H1 (cell line): ENCODE results near the gene FOXN3. TPM values are rescaled to one million over a fixed set of nuclear protein-coding genes. Genes with fewer than 3 reads are reported as not detected.
A peak's percentile ranks its signal among the peaks of the same experiment; 100 is the strongest.

ENCODE experiments used
- CTCF ChIA-PET: fragments of 300-600 bp; sonication (Branson Sonifier 250); formaldehyde crosslinking; loops from one replicate; lab custom pipeline; 2021; ENCODE audit not compliant: partially characterized antibody; lab: Charles Lee
- POLR2A ChIA-PET: fragments of 300-600 bp; sonication (Branson Sonifier 250); formaldehyde crosslinking; loops from one replicate; lab custom pipeline; 2021; ENCODE audit warnings: inconsistent platforms; ENCODE audit not compliant: partially characterized antibody; lab: Charles Lee
- DNase-seq, 2 experiments: peaks; one replicate each; pipeline versions ENCODE4 v3.0.0 to v3.0.0-alpha.2; 2010 to 2022; ENCODE audit warnings: low spot score in 2 of 2, low read depth in 1 of 2, mixed read lengths in 1 of 2
- FAIRE-seq: peaks from 2 replicates; lab custom pipeline; 2011; peaks lifted over from hg19 to GRCh38; lab: Jason Lieb, UNC
- H2AFZ ChIP-seq: 2 replicates; pipeline ENCODE4 v1.8.1; 2012; ENCODE audit warnings: low read length, inconsistent platforms
- H2AK5ac ChIP-seq: 2 replicates; pipeline ENCODE4 v1.6.1; 2013; ENCODE audit warnings: low read depth, low read length
- H2BK120ac ChIP-seq: replicated peaks from 2 replicates; pipeline ENCODE3; 2013; ENCODE audit warnings: low read depth, low read length, inconsistent platforms
- H2BK12ac ChIP-seq: 2 replicates; pipeline ENCODE4 v1.6.1; 2013; ENCODE audit warnings: low read depth, low read length
- H2BK15ac ChIP-seq: 2 replicates; pipeline ENCODE4 v1.6.1; 2013; ENCODE audit warnings: low read length
- H2BK20ac ChIP-seq: 2 replicates; pipeline ENCODE4 v1.6.1; 2013; ENCODE audit warnings: low read length
- H2BK5ac ChIP-seq: 2 replicates; pipeline ENCODE4 v1.6.1; 2013; ENCODE audit warnings: low read depth, low read length
- H3K14ac ChIP-seq: 2 replicates; pipeline ENCODE4 v1.6.1; 2013; ENCODE audit warnings: inconsistent platforms; ENCODE audit not compliant: insufficient read length
- H3K18ac ChIP-seq: 2 replicates; pipeline ENCODE4 v1.6.1; 2013; ENCODE audit warnings: low read length; ENCODE audit errors: extremely low read depth
- H3K23ac ChIP-seq: 2 replicates; pipeline ENCODE4 v1.6.1; 2013; ENCODE audit warnings: inconsistent platforms; ENCODE audit not compliant: insufficient read length
- H3K23me2 ChIP-seq: 2 replicates; pipeline ENCODE4 v1.6.1; 2013; ENCODE audit warnings: low read depth, low read length
- H3K27ac ChIP-seq: 2 replicates; pipeline ENCODE4 v1.6.1; 2011; ENCODE audit warnings: low read depth, low read length, inconsistent platforms
- H3K27me3 ChIP-seq, 4 experiments: replicated peaks in 1 of 4; 1 replicate in 1 of 4; 2 replicates in 3 of 4; pipeline versions ENCODE4 v1.6.1 to v1.8.1; 2011 to 2013; ENCODE audit warnings: low read length in 3 of 4, mild to moderate bottlenecking in 3 of 4, inconsistent platforms in 2 of 4, mixed read lengths in 2 of 4, moderate library complexity in 1 of 4; ENCODE audit not compliant: control insufficient read depth in 3 of 4, insufficient read depth in 3 of 4; ENCODE audit errors: extremely low read depth in 1 of 4
- H3K36me3 ChIP-seq, 4 experiments: 2 replicates each; pipeline versions ENCODE4 v1.6.1 to v1.8.1; 2011 to 2013; ENCODE audit warnings: mild to moderate bottlenecking in 4 of 4, low read length in 3 of 4, moderate library complexity in 2 of 4, control low read depth in 1 of 4, inconsistent platforms in 1 of 4; ENCODE audit not compliant: insufficient read depth in 4 of 4, control insufficient read depth in 2 of 4
- H3K4ac ChIP-seq: replicated peaks from 2 replicates; pipeline ENCODE3; 2013; ENCODE audit warnings: low read length, low read depth, mixed read lengths, inconsistent platforms; ENCODE audit not compliant: insufficient read length
- H3K4me1 ChIP-seq, 4 experiments: replicated peaks in 1 of 4; 1 replicate in 1 of 4; 2 replicates in 3 of 4; pipeline versions ENCODE4 v1.6.1 to v1.8.1; 2011 to 2013; ENCODE audit warnings: low read length in 3 of 4, inconsistent platforms in 2 of 4, mixed read lengths in 1 of 4; ENCODE audit not compliant: insufficient read depth in 4 of 4, control insufficient read depth in 3 of 4
- H3K4me2 ChIP-seq, 2 experiments: 2 replicates each; pipeline versions ENCODE4 v1.6.1 to v1.8.1; 2011 to 2013; ENCODE audit warnings: low read depth in 2 of 2, low read length in 2 of 2, control low read depth in 1 of 2, inconsistent platforms in 1 of 2, mild to moderate bottlenecking in 1 of 2; ENCODE audit not compliant: insufficient read depth in 1 of 2
- H3K4me3 ChIP-seq, 4 experiments: fragments of 200-600, 300-600 bp in 1 of 4; sonication (generic), shearing (Covaris generic), sonication (Bioruptor Twin) in 1 of 4; 2 replicates each; pipeline versions ENCODE4 v1.5.1 to v1.8.1; 2011 to 2016; ENCODE audit warnings: low read length in 4 of 4, low read depth in 3 of 4, control low read depth in 2 of 4, inconsistent platforms in 2 of 4, mild to moderate bottlenecking in 2 of 4, mixed read lengths in 1 of 4, moderate library complexity in 1 of 4; ENCODE audit not compliant: insufficient read depth in 2 of 4; ENCODE audit errors: extremely low read depth in 1 of 4
- H3K56ac ChIP-seq: replicated peaks from 2 replicates; pipeline ENCODE3; 2013; ENCODE audit warnings: low read depth, mild to moderate bottlenecking, mixed read lengths, low read length, inconsistent platforms; ENCODE audit not compliant: insufficient read length
- H3K79me1 ChIP-seq: 2 replicates; pipeline ENCODE4 v1.6.1; 2013; ENCODE audit warnings: low read depth, low read length, control low read depth
- H3K79me2 ChIP-seq, 2 experiments: 2 replicates each; pipeline versions ENCODE4 v1.6.1 to v1.8.1; 2012 to 2013; ENCODE audit warnings: low read length in 2 of 2, mild to moderate bottlenecking in 2 of 2, inconsistent platforms in 1 of 2; ENCODE audit not compliant: insufficient read depth in 2 of 2, control insufficient read depth in 1 of 2
- H3K9ac ChIP-seq, 4 experiments: replicated peaks in 1 of 4; 1 replicate in 1 of 4; 2 replicates in 3 of 4; pipeline versions ENCODE4 v1.6.1 to v1.8.1; 2011 to 2013; ENCODE audit warnings: low read depth in 3 of 4, low read length in 3 of 4, control low read depth in 2 of 4, mild to moderate bottlenecking in 2 of 4, moderate library complexity in 2 of 4, inconsistent platforms in 1 of 4; ENCODE audit errors: extremely low read depth in 1 of 4
- H3K9me3 ChIP-seq, 2 experiments: 2 replicates each; pipeline versions ENCODE4 v1.6.1 to v1.8.1; 2012 to 2013; ENCODE audit warnings: mild to moderate bottlenecking in 2 of 2, moderate library complexity in 2 of 2, control low read depth in 1 of 2, inconsistent platforms in 1 of 2, low read depth in 1 of 2, low read length in 1 of 2, mixed read lengths in 1 of 2; ENCODE audit not compliant: insufficient read depth in 2 of 2
- H4K20me1 ChIP-seq, 2 experiments: replicated peaks in 1 of 2; 2 replicates each; pipeline versions ENCODE3 to v1.8.1; 2011 to 2013; ENCODE audit warnings: inconsistent platforms in 2 of 2, low read length in 2 of 2, mild to moderate bottlenecking in 1 of 2; ENCODE audit not compliant: insufficient read depth in 2 of 2, control insufficient read depth in 1 of 2
- H4K5ac ChIP-seq: 2 replicates; pipeline ENCODE4 v1.6.1; 2013; ENCODE audit warnings: low read length, low read depth, mixed read lengths, inconsistent platforms; ENCODE audit not compliant: insufficient read length
- H4K8ac ChIP-seq: 2 replicates; pipeline ENCODE4 v1.8.0; 2013; ENCODE audit warnings: mild to moderate bottlenecking, moderate library complexity, low read length, inconsistent platforms; ENCODE audit not compliant: insufficient read depth; ENCODE audit errors: extremely low read depth
- H4K91ac ChIP-seq: replicated peaks from 2 replicates; pipeline ENCODE3; 2013; ENCODE audit warnings: low read length, mixed read lengths, inconsistent platforms; ENCODE audit not compliant: insufficient read length
- ASH2L ChIP-seq: fragments of 200-600, 300-600 bp; sonication (generic); IDR thresholded peaks from one replicate; pipeline ENCODE4 v1.7.1; 2017; ENCODE audit warnings: low read length
- BRCA1 ChIP-seq: IDR thresholded peaks from 2 replicates; pipeline ENCODE4 v1.6.1; 2012; ENCODE audit warnings: low read depth, low read length, improper control_type of control experiment
- CEBPB ChIP-seq: IDR thresholded peaks from 2 replicates; pipeline ENCODE4 v1.6.1; 2012; ENCODE audit warnings: low read depth, low read length
- CTBP2 ChIP-seq: IDR thresholded peaks from 2 replicates; pipeline ENCODE4 v1.7.0; 2011; ENCODE audit warnings: borderline replicate concordance, mild to moderate bottlenecking, moderate library complexity, mixed read lengths, low read length; ENCODE audit not compliant: insufficient read depth, insufficient read length
- KDM4A ChIP-seq: IDR thresholded peaks from one replicate; pipeline ENCODE4 v1.7.1; 2012; ENCODE audit warnings: low read depth, mild to moderate bottlenecking, moderate library complexity, low read length, inconsistent platforms; ENCODE audit not compliant: severe bottlenecking
- NANOG ChIP-seq: IDR thresholded peaks from 2 replicates; pipeline ENCODE4 v1.6.1; 2011; ENCODE audit warnings: low read length, low read depth, mild to moderate bottlenecking, inconsistent platforms; ENCODE audit not compliant: insufficient read depth, poor library complexity, severe bottlenecking
- POLR2A ChIP-seq, 2 experiments: IDR thresholded peaks; 1 replicate in 1 of 2; 2 replicates in 1 of 2; pipeline ENCODE4 v1.6.1; 2011; ENCODE audit warnings: low read depth in 2 of 2, low read length in 2 of 2, mild to moderate bottlenecking in 2 of 2; ENCODE audit errors: control extremely low read depth in 1 of 2
- POU5F1 ChIP-seq: IDR thresholded peaks from 2 replicates; pipeline ENCODE4 v1.6.1; 2011; ENCODE audit warnings: low read depth, mild to moderate bottlenecking, low read length, moderate library complexity
- RAD21 ChIP-seq, 2 experiments: IDR thresholded peaks in 1 of 2; conservative IDR thresholded peaks in 1 of 2; 2 replicates each; pipeline ENCODE4 v1.6.1; 2011; ENCODE audit warnings: low read depth in 2 of 2, low read length in 2 of 2, improper control_type of control experiment in 1 of 2, inconsistent platforms in 1 of 2, mild to moderate bottlenecking in 1 of 2, moderate library complexity in 1 of 2
- RNF2 ChIP-seq: fragments of 200-900, 300-1000 bp; sonication (generic); IDR thresholded peaks from 2 replicates; pipeline ENCODE4 v1.7.1; 2016; ENCODE audit warnings: borderline replicate concordance, low read depth, mild to moderate bottlenecking, antibody characterized with exemption, low read length; ENCODE audit not compliant: poor library complexity, severe bottlenecking; ENCODE audit errors: missing control alignments
- SIRT6 ChIP-seq: IDR thresholded peaks from one replicate; pipeline ENCODE4 v1.7.1; 2012; ENCODE audit warnings: low read length, inconsistent platforms
- SP4 ChIP-seq: IDR thresholded peaks from 2 replicates; pipeline ENCODE4 v1.6.1; 2012; ENCODE audit warnings: low read length, inconsistent platforms
- ZNF274 ChIP-seq: IDR thresholded peaks from 2 replicates; pipeline ENCODE4 v1.7.0; 2012; ENCODE audit warnings: low read length, borderline replicate concordance; ENCODE audit errors: extremely low read depth
- WGBS, 2 experiments: shearing (Covaris generic) in 1 of 2; methylation state at CpG; one replicate each; pipeline versions ENCODE4 v1.1.6 to v1.1.7; 2013 to 2015; ENCODE audit warnings: low lambda C conversion rate in 2 of 2, mixed read lengths in 2 of 2, inconsistent platforms in 1 of 2, low coverage in 1 of 2, missing lambda C conversion rate in 1 of 2; ENCODE audit not compliant: insufficient replicate concordance in 2 of 2, insufficient coverage in 1 of 2, insufficient read length in 1 of 2; ENCODE audit errors: extremely low coverage in 1 of 2, missing lambda C conversion rate in 1 of 2; 5-methylcytosine and 5-hydroxymethylcytosine counted together
- polyA plus RNA-seq, 7 experiments: library from polyadenylated mRNA; depleted of rRNA in 3 of 7; stranded (reverse) in 5 of 7; unstranded in 2 of 7; fragments of >200 nt in 5 of 7; fragments of 200-250 nt in 2 of 7; gene quantifications; 1 replicate in 5 of 7; 2 replicates in 1 of 7; 4 replicates in 1 of 7; pipeline versions ENCODE4 v1.2.1 to v1.2.3, GENCODE V29; 2011 to 2013; ENCODE audit warnings: missing spikeins in 2 of 7, mixed read lengths in 2 of 7
- total RNA-seq: library from RNA; stranded (reverse); fragmentation: NEBNext Ultra II Directional; extraction: Animal tissue kit (Norgen Biotek cat#: 25700); gene quantifications from 2 replicates; pipeline ENCODE4 v1.2.1, GENCODE V29; 2021

Gene FOXN3
- total and polyA plus RNA-seq, 2 of the 8 experiments (the other 6 are each of a cell fraction or from before 2014, with no cell fraction given) = 52.6 to 178 TPM

GRCh38 chr14:89269404-89269803 lies 147.6 kb downstream of the FOXN3 start:
- peaks cover 14 to 91% of the 10 kb centered on the region in 2 experiments; a peak in 3 of 4 replicates for H3K79me2 ChIP-seq
- TF ChIP-seq POU5F1 = no peak
- no peak for TF ChIP-seq RAD21 (IDR thresholded peaks at IDR 0.05 in 1 of 2, conservative IDR thresholded peaks at IDR 0.05 in 1 of 2; ENCODE audit: low read depth in 2 of 2, low read length in 2 of 2)
- TF ChIP-seq POLR2A (IDR thresholded peaks at IDR 0.05; ENCODE audit: control extremely low read depth in 1 of 2, low read depth in 2 of 2, low read length in 2 of 2) = no peak
- TF ChIP-seq BRCA1 = no peak
- TF ChIP-seq CEBPB = no peak
- TF ChIP-seq ZNF274 = no peak
- TF ChIP-seq SIRT6 = no peak
- TF ChIP-seq KDM4A = no peak
- TF ChIP-seq ASH2L = no peak
- no peak for TF ChIP-seq RNF2
- TF ChIP-seq NANOG = no peak
- no peak for TF ChIP-seq CTBP2
- TF ChIP-seq SP4 = no peak

More at GRCh38 chr14:89269404-89269803, 147.6 kb downstream of the FOXN3 start:
- Histone ChIP-seq H3K4me1 (peaks cover 9 to 26% (median 9%) of the 10 kb centered on the region in 4 experiments), H2BK5ac (0 out of 2 replicates have a peak overlapping the region, but pooled peaks have one; percentile 48), H3K9ac (no peak overlapping the region), H2BK12ac (no peak overlapping the region), H3K27me3 (no peaks in the 10 kb centered on the region; a peak in 1 of 7 replicates), H3K9me3 (no peaks in the 10 kb centered on the region), H3K23ac (no peak overlapping the region), H3K56ac (no peak overlapping the region), H3K14ac (no peak overlapping the region), H3K27ac (peak overlapping the region; percentile 3; the same call in 1 of the 2 replicates), H3K23me2 (no peaks in the 10 kb centered on the region; the same call in 1 of the 2 replicates), H3K4me3 (no peak overlapping the region), H3K79me1 (peaks cover 15% of the 10 kb centered on the region), H2AK5ac (no peak overlapping the region), H2AFZ (no peak overlapping the region), H4K8ac (no peak overlapping the region), H3K4ac (no peak overlapping the region), H2BK20ac (0 out of 2 replicates have a peak overlapping the region, but pooled peaks have one; percentile 11), H4K91ac (no peak overlapping the region), H3K4me2 (no peak overlapping the region), H3K36me3 (peaks cover 0 to 6% (median 2%) of the 10 kb centered on the region in 4 experiments; a peak in 4 of 8 replicates), H2BK15ac (no peak overlapping the region), H4K20me1 (peaks cover 16 to 21% of the 10 kb centered on the region in 2 experiments), H2BK120ac (no peak overlapping the region), H3K18ac (no peak overlapping the region), H4K5ac (no peak overlapping the region)
- no peak for FAIRE-seq
- no peak for DNase-seq
- ChIA-PET POLR2A (interaction anchor here (1.9 kb wide), 1 partner anchor 11 kb away, joined by 5 read pairs; no protein-coding TSS in a partner anchor), CTCF (interaction anchor here (1.9 kb wide), 1 partner anchor 11 kb away, joined by 5 read pairs; no protein-coding TSS in a partner anchor)
- 85% methylated on average over 6 of the region's 6 CpGs; no CpG with 5 or more reads in 1 of the 2 experiments for WGBS, 2 experiments
